ENCODE data around the gene RABL3.

- TF ChIP-seq EZH2 (IDR thresholded peaks at IDR 0.05; ENCODE audit: borderline replicate concordance, low read length) (no peak), CTCF (IDR thresholded peaks at IDR 0.05; ENCODE audit: low read length) (no peak)
Measured at GRCh38 chr3:120713262-120713661, 29.1 kb downstream of the RABL3 start.

Data from OCI-LY1 (cell line).